Breast epithelium (tissue), 3 donors: ENCODE measurements around the gene VPS13C.

Source experiments
- CTCF ChIP-seq, 3 donors: fragments of 450-650 bp; IDR thresholded peaks; one replicate each; pipeline ENCODE4 v1.5.1; 2016 to 2017; ENCODE audit warnings: antibody characterized with exemption in 3 of 3, mild to moderate bottlenecking in 3 of 3, moderate library complexity in 3 of 3
- POLR2AphosphoS5 ChIP-seq, 3 donors: sonication (generic); formaldehyde crosslinking; IDR thresholded peaks; one replicate each; pipeline ENCODE4 v1.6.1; 2017; ENCODE audit warnings: antibody characterized with exemption in 3 of 3

DNA sequence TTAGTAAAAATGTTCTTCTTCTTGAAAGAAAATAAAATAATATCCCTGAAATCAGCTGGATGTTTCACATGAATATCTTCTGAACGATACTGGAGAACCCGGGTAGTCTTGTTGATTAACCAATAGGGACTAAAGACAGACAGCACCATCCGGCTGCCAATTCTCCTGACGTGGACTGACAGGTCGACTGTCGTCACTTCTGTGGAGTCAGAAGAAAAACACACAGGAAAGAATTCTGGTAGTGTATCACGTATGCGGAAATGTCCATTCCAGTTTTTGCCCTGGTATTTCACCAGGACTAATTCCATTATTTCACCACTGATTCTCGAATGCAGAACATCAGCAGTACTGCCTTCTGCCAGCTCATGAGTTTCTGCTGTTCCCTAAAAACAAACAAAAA, 144.6 kb downstream of the VPS13C start:
- TF ChIP-seq POLR2AphosphoS5 (IDR thresholded peaks at IDR 0.05) (no peak), CTCF (IDR thresholded peaks at IDR 0.05) (no peak)
